IMR-90 (cell line): ENCODE data around the gene HCN3.

Source experiments
- CEBPB ChIP-seq: IDR thresholded peaks from 2 replicates; pipeline ENCODE4 v1.6.1; 2012; ENCODE audit warnings: low read depth, low read length, improper control_type of control experiment
- CHD1 ChIP-seq: IDR thresholded peaks from 2 replicates; pipeline ENCODE4 v1.6.1; 2012; ENCODE audit warnings: low read depth, low read length, improper control_type of control experiment
- FOS ChIP-seq: fragments of 150-350 bp; IDR thresholded peaks from 2 replicates; pipeline ENCODE4 v1.6.1; 2016; ENCODE audit warnings: low read depth, low read length
- MXI1 ChIP-seq: IDR thresholded peaks from 2 replicates; pipeline ENCODE4 v1.6.1; 2012; ENCODE audit warnings: low read depth, mild to moderate bottlenecking, low read length, moderate library complexity, borderline replicate concordance
- POLR2A ChIP-seq: IDR thresholded peaks from 2 replicates; pipeline ENCODE4 v1.6.1; 2012; ENCODE audit warnings: mild to moderate bottlenecking, low read depth, low read length
- RAD21 ChIP-seq: IDR thresholded peaks from 2 replicates; pipeline ENCODE4 v1.6.1; 2012; ENCODE audit warnings: low read length, improper control_type of control experiment
- RCOR1 ChIP-seq: IDR thresholded peaks from 2 replicates; pipeline ENCODE4 v1.6.1; 2012; ENCODE audit warnings: mild to moderate bottlenecking, low read length, improper control_type of control experiment; ENCODE audit not compliant: insufficient replicate concordance
- RFX5 ChIP-seq: IDR thresholded peaks from 2 replicates; pipeline ENCODE4 v1.8.0; 2012; ENCODE audit warnings: low read depth, mild to moderate bottlenecking, low read length, moderate library complexity
- USF2 ChIP-seq: fragments of 150-350 bp; IDR thresholded peaks from 2 replicates; pipeline ENCODE4 v1.6.1; 2017; ENCODE audit warnings: mild to moderate bottlenecking, antibody characterized with exemption, low read length, low read depth
- TF ChIP-seq, protein P1 (sequence below): conservative IDR thresholded peaks from 2 replicates; pipeline ENCODE4 v1.5.1; 2012; ENCODE audit warnings: mild to moderate bottlenecking, low read depth, low read length, improper control_type of control experiment
- TF ChIP-seq, protein P2 (sequence below): fragments of 150-350 bp; IDR thresholded peaks from 2 replicates; pipeline ENCODE4 v1.6.1; 2016; ENCODE audit warnings: low read depth, mild to moderate bottlenecking, low read length, moderate library complexity, borderline replicate concordance

GRCh38 chr1:155320661-155321617 is 43.7 kb downstream of the HCN3 start, which contains the start of gene RUSC1:
- TF ChIP-seq RCOR1 (no peak), USF2 (no peak), RAD21 (no peak), POLR2A (no peak), CHD1 (no peak), CEBPB (no peak), MXI1 (no peak), RFX5 (no peak), FOS (no peak)
- TF ChIP-seq, protein P1, sequence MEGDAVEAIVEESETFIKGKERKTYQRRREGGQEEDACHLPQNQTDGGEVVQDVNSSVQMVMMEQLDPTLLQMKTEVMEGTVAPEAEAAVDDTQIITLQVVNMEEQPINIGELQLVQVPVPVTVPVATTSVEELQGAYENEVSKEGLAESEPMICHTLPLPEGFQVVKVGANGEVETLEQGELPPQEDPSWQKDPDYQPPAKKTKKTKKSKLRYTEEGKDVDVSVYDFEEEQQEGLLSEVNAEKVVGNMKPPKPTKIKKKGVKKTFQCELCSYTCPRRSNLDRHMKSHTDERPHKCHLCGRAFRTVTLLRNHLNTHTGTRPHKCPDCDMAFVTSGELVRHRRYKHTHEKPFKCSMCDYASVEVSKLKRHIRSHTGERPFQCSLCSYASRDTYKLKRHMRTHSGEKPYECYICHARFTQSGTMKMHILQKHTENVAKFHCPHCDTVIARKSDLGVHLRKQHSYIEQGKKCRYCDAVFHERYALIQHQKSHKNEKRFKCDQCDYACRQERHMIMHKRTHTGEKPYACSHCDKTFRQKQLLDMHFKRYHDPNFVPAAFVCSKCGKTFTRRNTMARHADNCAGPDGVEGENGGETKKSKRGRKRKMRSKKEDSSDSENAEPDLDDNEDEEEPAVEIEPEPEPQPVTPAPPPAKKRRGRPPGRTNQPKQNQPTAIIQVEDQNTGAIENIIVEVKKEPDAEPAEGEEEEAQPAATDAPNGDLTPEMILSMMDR: no peak
- TF ChIP-seq, protein P2, sequence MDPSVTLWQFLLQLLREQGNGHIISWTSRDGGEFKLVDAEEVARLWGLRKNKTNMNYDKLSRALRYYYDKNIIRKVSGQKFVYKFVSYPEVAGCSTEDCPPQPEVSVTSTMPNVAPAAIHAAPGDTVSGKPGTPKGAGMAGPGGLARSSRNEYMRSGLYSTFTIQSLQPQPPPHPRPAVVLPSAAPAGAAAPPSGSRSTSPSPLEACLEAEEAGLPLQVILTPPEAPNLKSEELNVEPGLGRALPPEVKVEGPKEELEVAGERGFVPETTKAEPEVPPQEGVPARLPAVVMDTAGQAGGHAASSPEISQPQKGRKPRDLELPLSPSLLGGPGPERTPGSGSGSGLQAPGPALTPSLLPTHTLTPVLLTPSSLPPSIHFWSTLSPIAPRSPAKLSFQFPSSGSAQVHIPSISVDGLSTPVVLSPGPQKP: no peak
